Right lobe of liver (tissue), 4 donors: ENCODE data around the gene PPBP.

ENCODE experiments used
- CTCF ChIP-seq, 4 donors: fragments of 200-600 bp in 3 of 4; fragments of 450-650 bp in 1 of 4; IDR thresholded peaks; one replicate each; pipeline versions ENCODE4 v1.5.1 to v1.8.0; 2016 to 2022; ENCODE audit warnings: antibody characterized with exemption in 4 of 4, mild to moderate bottlenecking in 2 of 4
- POLR2A ChIP-seq: fragments of 450-650 bp; IDR thresholded peaks from one replicate; pipeline ENCODE4 v1.6.1; 2017; ENCODE audit warnings: antibody characterized with exemption, mild to moderate bottlenecking
- donor health status: DM: no; HTN: no; CAD: no.
- donor health status: DM: no; HTN: no; CAD: no.
- donor health status: DM: no; HTN: yes; CAD: no.

- no peak for TF ChIP-seq CTCF (IDR thresholded peaks at IDR 0.05)
- TF ChIP-seq POLR2A: no peak
Observed at GRCh38 chr4:73990988-73991741, 3.2 kb upstream of the PPBP start.
